GM11168 (cell line): Measurements from ENCODE around the gene GTPBP2.
"Not testable (repeated sequence)": the region's sequence is repeated elsewhere in the genome, so short reads cannot be mapped to it uniquely, and the experiment has no call there.

Experiments
- in situ Hi-C: fragments of 300-500 bp; cut with MboI; formaldehyde crosslinking; loops from one replicate; pipeline ENCODE4 v1.12.0; 2022; ENCODE audit warnings: low sequenced_read_pairs; ENCODE audit not compliant: unreplicated experiment

Gene GTPBP2

GRCh38 chr6:43627008-43627825, 1.8 kb downstream of the GTPBP2 start:
- in situ Hi-C loops: no loop called here

GRCh38 chr6:43625393-43625992, 3.6 kb downstream of the GTPBP2 start:
- in situ Hi-C loops: no loop called here

GRCh38 chr6:43624786-43625288, 4.2 kb downstream of the GTPBP2 start:
- in situ Hi-C loops: no loop called here

- in situ Hi-C loops: no loop called here
These were observed 4.9 kb downstream of the GTPBP2 start for GRCh38 chr6:43623880-43624785.

- in situ Hi-C loops: no loop called here
These were observed 6.5 kb downstream of the GTPBP2 start for GRCh38 chr6:43622541-43622940.

GRCh38 chr6:43621836-43622180, 7.3 kb downstream of the GTPBP2 start:
- in situ Hi-C loops: no loop called here

- in situ Hi-C loops: no loop called here
These were observed 7.8 kb downstream of the GTPBP2 start for GRCh38 chr6:43621078-43621835.

- in situ Hi-C loops: no loop called here
These were observed 12.2 kb downstream of the GTPBP2 start for GRCh38 chr6:43616725-43617472.

- in situ Hi-C loops: no loop called here
These were observed 14.7 kb downstream of the GTPBP2 start for GRCh38 chr6:43614396-43614730.

- in situ Hi-C loops: no loop called here
These were observed 15.2 kb downstream of the GTPBP2 start for GRCh38 chr6:43613721-43614395.

GRCh38 chr6:43610431-43610830, 18.6 kb downstream of the GTPBP2 start:
- in situ Hi-C loops: no loop called here

GRCh38 chr6:43609402-43609801, 19.7 kb downstream of the GTPBP2 start:
- in situ Hi-C loops: no loop called here

GRCh38 chr6:43608807-43609206, 20.3 kb downstream of the GTPBP2 start:
- in situ Hi-C loops: no loop called here

- in situ Hi-C loops: no loop called here
These were observed 20.7 kb downstream of the GTPBP2 start for GRCh38 chr6:43608310-43608763.

GRCh38 chr6:43606019-43606418, 23.0 kb downstream of the GTPBP2 start:
- in situ Hi-C loops: no loop called here

GRCh38 chr6:43604174-43604573, 24.9 kb downstream of the GTPBP2 start:
- in situ Hi-C loops: no loop called here

- in situ Hi-C loops: no loop called here
These were observed 28.5 kb downstream of the GTPBP2 start for GRCh38 chr6:43600595-43600994.

GRCh38 chr6:43593938-43594337, 35.1 kb downstream of the GTPBP2 start:
- in situ Hi-C loops: no loop called here

GRCh38 chr6:43589564-43589963, 39.5 kb downstream of the GTPBP2 start:
- in situ Hi-C loops: not testable (repeated sequence)
